IPS DF 4.7 (cell line): Measurements from ENCODE around the gene PLXNA4.

Experiments used
- DNase-seq: peaks from one replicate; pipeline ENCODE4 v3.0.0-alpha.2; 2013; ENCODE audit warnings: low spot score; ENCODE audit errors: extremely low read depth

The PLXNA4 gene

DNA sequence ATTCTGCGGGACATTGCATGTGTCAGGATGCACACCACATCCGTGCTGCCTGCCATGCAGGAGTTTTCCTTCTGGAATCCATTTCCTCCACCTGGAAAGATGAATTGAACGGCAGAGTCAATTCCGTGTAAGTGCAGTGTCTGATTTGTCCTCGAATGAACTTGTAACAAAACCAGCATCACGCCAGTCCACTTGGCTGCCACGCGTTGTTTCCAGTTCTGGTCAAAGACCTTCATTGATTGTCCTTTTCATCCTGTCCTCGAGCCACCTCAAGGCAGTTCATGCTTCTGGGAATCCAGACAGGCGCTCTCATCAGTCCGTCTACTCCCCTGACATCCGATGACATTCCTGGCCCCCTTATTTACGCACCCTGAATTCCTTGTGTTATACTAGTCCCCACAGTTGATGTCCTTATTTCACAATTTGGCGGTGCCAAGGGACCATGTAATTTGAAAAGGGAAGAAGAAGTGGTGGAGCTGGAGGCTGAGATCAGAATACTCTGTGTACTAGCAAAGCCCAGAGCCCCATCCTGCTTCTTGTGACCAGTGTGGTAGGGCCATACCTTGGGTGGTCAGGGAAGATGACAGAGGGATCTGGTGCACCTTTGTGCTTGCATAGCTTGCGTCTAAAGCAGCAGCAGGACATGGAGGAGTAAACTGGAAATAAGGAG lies 502.2 kb downstream of the PLXNA4 start:
- no peak for DNase-seq
